Forelimb muscle (tissue), 1 donor: Measurements from ENCODE around the gene FRMD3. TPM values are rescaled to one million over a fixed set of nuclear protein-coding genes. Genes with fewer than 3 reads are reported as not detected.
"Not testable (repeated sequence)": the region's sequence is repeated elsewhere in the genome, so short reads cannot be mapped to it uniquely, and the experiment has no call there.

Experiments used
- DNase-seq: peaks from one replicate; pipeline ENCODE4 v3.0.0-alpha.2; 2013; ENCODE audit warnings: low read depth
- polyA plus RNA-seq: library from polyadenylated mRNA; unstranded; fragments of 120-200 nt; gene quantifications from one replicate; pipeline ENCODE4 v1.2.1, GENCODE V29; 2013; ENCODE audit not compliant: insufficient read length

Gene FRMD3
- polyA plus RNA-seq, 1 donor: 31.3 TPM

GRCh38 chr9:83523684-83524083, 14.5 kb downstream of the FRMD3 start:
- DNase-seq: no peak

DNA sequence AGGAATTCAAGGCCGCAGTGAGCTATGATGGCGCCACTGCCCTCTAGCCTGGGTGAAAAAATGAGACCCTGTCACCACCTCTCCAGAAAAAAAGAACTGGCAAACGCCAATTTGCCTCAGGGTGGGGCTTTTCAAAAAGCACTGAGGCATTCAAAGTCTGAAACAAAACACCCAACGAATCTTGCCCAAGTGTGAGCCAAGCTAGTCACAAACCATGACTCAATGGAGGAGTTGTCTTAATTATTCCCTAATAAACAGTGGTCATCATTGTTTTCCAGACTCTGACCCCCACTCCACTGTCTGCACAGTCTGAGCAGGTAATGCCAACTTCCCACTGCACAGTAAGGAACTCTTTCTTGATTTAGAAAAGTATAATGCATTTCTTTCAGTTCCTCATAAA, 16.8 kb downstream of the FRMD3 start:
- no peak for DNase-seq

GRCh38 chr9:83521011-83521410, 17.2 kb downstream of the FRMD3 start:
- DNase-seq: no peak

- DNase-seq: no peak
These were observed 17.9 kb downstream of the FRMD3 start for GRCh38 chr9:83520292-83520691.

- DNase-seq: not testable (repeated sequence)
These were observed 20.2 kb downstream of the FRMD3 start for GRCh38 chr9:83517980-83518379.

DNA sequence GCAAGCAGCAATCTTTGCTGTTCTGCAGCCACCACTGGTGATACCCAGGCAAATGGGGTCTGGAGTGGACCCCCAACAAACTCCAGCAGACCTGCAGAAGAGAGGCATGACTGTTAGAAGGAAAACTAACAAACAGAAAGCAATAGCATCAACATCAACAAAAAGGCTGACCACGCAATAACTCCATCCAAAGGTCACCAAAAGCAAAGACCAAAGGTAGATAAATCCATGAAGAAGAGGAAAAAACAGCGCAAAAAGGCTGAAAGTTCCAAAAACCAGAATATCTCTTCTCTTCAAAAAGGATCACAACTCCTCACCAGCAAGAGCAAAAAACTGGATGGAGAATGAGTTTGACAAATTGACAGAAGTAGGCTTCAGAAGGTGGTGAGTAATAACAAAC, 23.4 kb downstream of the FRMD3 start:
- no peak for DNase-seq

- DNase-seq: no peak
These were observed 25.6 kb downstream of the FRMD3 start for GRCh38 chr9:83512621-83513020.

DNA sequence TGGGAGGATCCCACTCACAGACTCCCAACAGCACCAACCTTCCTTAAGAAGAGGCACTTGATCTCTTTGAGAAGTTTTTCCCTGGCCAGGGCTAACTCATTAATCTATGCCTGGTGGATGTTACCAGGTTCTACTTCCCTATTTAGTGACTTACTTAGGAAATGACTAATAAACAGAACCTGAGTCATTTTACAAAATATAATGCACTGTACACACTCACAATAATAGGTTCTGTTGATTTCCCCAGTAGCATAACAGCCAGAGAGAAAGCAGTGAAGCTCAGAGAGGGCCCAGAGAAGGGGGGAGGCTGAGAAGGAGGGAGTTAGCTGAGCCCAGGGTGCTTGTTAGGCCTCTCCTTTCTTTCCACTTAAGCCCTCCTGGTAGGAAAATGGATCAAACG, 27.1 kb downstream of the FRMD3 start:
- DNase-seq: no peak

- DNase-seq: no peak
These were observed 28.8 kb downstream of the FRMD3 start for GRCh38 chr9:83509402-83509801.

DNA sequence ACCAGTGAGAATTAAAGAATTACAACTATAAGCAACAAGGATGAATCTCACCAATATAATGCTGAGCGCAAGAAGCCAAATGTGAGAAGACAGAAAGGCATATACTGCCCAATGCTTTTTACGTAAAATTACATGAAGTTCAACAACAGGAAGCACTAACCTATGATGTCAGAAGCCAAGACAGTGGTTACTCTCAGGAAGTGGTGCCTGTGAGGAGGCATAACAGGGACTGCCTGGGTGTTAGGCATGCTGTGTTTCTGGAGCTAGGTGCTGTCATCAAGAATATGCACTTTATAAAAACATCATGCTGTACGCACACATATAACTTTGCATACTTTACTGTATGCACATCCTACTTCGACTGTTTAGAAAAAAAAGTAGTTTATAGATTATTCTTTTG, 30.1 kb downstream of the FRMD3 start:
- DNase-seq: no peak

DNA sequence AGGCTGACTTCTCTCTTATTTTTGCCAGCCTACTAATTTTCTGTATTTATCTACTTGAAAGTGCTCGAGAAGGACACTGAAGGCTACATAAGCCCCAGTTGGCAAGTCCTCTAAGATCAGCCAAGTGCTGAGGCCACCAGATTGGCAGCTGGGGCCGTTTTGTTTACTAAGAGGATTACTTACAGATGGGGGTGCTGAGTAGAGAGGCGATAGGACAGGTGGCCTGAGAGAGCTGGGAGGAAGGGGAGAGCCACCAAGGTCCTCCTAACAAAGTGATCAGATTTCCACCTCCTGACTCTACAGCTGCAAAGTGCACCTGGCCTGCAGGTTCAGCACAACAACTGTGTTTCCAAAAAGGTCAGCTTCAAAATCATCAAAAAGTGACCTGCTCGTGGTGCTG, 32.9 kb downstream of the FRMD3 start:
- no peak for DNase-seq

DNA sequence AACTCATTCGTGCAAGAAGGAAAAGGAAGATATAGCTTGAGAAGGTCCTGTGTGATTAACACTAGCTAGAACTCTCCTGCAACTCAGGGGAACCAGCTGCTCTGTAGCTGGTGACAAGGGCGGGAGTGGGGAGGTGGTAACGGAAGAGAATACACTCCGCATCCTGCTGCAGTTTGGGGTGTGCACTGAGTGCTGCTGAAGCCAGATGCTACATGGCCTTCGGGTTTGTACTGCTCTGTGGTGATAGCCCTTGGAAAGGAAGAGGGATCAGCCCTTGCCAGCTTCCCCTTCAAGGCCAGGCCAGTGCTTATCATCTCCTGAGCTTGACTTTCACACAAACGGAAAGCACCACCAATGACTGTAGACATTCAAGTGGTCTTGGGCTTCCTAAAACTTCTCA, 34.3 kb downstream of the FRMD3 start:
- DNase-seq: no peak

DNA sequence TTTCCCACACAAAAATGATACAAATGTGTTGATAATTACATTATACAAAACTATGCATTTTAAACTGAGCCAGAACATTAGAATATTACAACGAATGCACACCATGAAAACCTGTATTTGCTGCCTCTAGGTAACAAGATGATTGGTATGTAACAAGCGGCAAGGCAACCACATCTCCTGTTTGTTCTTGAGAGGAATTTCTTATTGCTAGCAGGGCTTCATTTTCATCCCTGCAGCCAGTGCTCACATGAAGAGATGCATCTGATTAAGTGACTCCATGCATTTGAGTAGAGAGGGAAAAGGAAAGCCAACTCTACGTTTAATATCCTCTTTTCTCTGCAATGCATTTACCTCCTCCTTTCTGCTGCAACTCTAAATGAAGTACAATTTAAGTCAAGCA, 36.6 kb downstream of the FRMD3 start:
- DNase-seq: no peak

DNA sequence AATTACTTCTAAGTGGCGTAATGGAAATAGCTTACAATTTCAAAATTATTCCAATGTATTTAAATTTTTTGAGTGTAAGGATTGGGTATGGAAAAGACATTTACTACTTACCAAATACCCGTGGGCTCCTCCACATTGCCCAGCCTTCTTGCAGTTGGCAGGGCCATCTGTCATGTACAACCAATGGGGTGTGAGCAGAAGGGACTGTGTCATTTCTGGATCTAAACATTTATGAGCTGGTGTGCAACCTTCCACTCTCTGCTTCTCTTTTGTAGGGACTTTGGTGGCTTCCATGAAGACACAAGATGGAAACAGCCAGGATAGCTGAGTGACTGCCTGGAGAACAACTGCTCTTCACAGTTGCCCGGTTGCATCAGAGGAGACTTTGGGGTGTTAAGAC, 40.8 kb downstream of the FRMD3 start:
- no peak for DNase-seq

- DNase-seq: no peak
These were observed 46.2 kb downstream of the FRMD3 start for GRCh38 chr9:83491995-83492394.

- no peak for DNase-seq
These were observed 46.8 kb downstream of the FRMD3 start for GRCh38 chr9:83491413-83491812.

GRCh38 chr9:83489961-83490360, 48.2 kb downstream of the FRMD3 start:
- DNase-seq: no peak

DNA sequence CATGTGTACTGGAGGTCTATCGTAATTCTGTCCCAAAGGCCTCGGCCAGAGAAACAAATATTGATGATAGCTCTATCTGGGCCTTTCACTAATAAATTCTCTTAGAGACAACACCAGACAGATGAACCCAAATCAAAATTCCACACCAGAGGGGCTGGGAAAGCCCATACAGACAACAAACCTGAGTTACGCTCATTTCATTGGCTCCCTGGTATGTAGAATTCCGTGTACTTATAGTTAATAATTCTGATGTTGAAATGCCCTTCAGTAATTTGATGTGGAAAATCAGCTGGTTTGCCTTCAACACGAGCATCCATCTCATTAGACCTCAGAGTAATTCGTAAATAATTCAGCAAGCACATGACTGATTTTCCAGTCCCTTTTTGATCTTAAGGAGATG, 53.2 kb downstream of the FRMD3 start:
- DNase-seq: no peak

- DNase-seq: no peak
These were observed 55.0 kb downstream of the FRMD3 start for GRCh38 chr9:83483223-83483622.

DNA sequence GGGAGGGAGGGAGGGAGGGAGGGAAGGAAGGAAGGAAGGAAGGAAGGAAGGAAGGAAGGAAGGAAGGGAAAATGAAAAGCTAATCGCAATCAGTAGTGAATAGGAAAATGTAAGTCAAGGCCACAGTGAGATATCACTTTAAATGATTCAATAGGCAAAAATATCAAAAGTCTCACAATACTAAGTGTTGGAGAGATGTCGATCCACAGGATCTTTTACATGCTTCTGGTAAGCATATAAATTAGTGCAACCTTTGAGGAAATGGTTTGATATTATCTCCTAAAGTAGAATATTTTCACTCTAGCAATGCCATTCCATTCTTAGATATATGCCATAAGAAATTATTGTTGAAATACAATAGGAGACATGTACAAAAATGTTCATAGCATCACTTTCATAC, 58.4 kb downstream of the FRMD3 start:
- DNase-seq: no peak

GRCh38 chr9:83477571-83477970, 60.6 kb downstream of the FRMD3 start:
- DNase-seq: no peak

DNA sequence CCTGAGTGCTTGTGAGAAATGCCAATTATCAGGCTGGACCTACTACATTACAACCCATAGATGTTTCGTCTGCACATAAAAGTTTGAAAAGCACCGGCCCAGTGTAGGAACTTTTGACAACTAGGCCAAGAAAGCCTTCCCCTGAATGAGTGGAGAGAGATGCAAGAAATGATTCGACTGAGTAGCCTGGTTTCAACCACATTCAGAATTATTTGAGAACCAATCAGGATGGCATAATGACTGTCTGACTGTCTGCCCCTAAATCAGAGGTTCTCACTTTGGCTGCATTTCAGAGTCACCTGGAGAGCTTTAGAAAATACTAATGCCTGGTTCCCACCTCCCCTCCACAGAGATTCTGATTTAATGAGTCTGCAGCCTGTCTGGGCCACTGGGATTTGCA, 61.1 kb downstream of the FRMD3 start:
- no peak for DNase-seq

DNA sequence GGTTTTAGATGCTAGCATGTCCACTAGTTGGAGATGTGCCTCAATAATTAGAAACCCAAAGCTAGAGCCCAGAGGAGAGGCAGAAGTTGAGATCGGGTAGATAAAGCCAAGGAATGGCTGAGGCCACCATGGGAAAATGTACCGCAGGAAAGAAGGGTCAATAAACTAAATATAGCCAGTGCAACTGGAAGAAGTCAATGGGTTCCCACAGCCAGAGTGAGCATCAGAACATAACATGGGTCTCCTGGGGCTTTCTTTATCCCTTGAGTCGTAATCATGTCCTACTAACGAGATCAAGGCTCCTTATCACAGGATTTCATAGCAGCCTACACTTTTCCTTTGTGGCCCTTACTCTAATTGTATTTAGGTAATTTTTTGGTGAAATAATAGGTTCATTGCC, 61.7 kb downstream of the FRMD3 start:
- no peak for DNase-seq

DNA sequence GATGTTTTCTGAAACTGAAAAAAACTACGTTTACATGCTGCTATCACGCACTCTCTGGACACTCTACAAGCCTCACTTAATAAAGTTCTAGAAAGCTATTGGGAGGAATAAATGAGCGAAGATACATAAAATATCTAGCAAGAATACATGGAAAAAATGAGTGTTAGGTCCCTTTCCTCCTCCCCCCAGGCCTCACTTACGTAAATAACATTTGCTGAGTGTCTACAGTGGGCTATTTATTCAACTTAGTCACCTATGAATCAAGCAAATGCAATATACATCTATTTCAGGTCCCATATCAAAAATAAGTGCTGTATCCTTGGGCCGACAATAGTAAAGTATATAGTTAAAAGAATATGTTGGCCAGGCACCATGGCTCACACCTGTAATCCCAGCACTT, 62.5 kb downstream of the FRMD3 start:
- DNase-seq: no peak

- no peak for DNase-seq
These were observed 63.6 kb downstream of the FRMD3 start for GRCh38 chr9:83474631-83475030.
